ENCODE data around the gene SEPTIN3.

Gene SEPTIN3

GRCh38 chr22:41969110-41969646, at the start of gene SEPTIN3:
Gene SEPTIN3, plus strand, starts transcription at chr22:41969443. Its CDS starts 2,050 bp downstream, at chr22:41971493.
- no peak for DNase-seq

- no peak for DNase-seq
Measured at GRCh38 chr22:41920271-41920976, 48.8 kb upstream of the SEPTIN3 start.

GRCh38 chr22:41922328-41922727, 46.9 kb upstream of the SEPTIN3 start:
- no peak for DNase-seq

GRCh38 chr22:41922940-41923594, 46.2 kb upstream of the SEPTIN3 start:
- DNase-seq: no peak

- no peak for DNase-seq
Measured at GRCh38 chr22:41923595-41924276, 45.5 kb upstream of the SEPTIN3 start.

GRCh38 chr22:41925783-41926460, 43.3 kb upstream of the SEPTIN3 start:
- DNase-seq: no peak

- peak; percentile 31 for DNase-seq
Measured at GRCh38 chr22:41927813-41928212, 41.4 kb upstream of the SEPTIN3 start.

- DNase-seq: no peak
Measured at GRCh38 chr22:41928593-41929417, 40.4 kb upstream of the SEPTIN3 start.

- no peak for DNase-seq
Measured at GRCh38 chr22:41929418-41929810, 39.8 kb upstream of the SEPTIN3 start.

GRCh38 chr22:41931701-41932269, 37.5 kb upstream of the SEPTIN3 start:
- no peak for DNase-seq

GRCh38 chr22:41932353-41932752, 36.9 kb upstream of the SEPTIN3 start:
- DNase-seq: no peak

- no peak for DNase-seq
Measured at GRCh38 chr22:41933411-41934177, 35.6 kb upstream of the SEPTIN3 start.

- no peak for DNase-seq
Measured at GRCh38 chr22:41934284-41935014, 34.8 kb upstream of the SEPTIN3 start.

- no peak for DNase-seq
Measured at GRCh38 chr22:41935015-41935351, 34.3 kb upstream of the SEPTIN3 start.

GRCh38 chr22:41935509-41935908, 33.7 kb upstream of the SEPTIN3 start:
- DNase-seq: no peak

- DNase-seq: no peak
Measured at GRCh38 chr22:41936894-41937169, 32.4 kb upstream of the SEPTIN3 start.

- no peak for DNase-seq
Measured at GRCh38 chr22:41939981-41940831, 29.0 kb upstream of the SEPTIN3 start.

GRCh38 chr22:41940832-41941765, 28.1 kb upstream of the SEPTIN3 start:
- DNase-seq: no peak
